AG09309 (cell line): Measurements from ENCODE around the gene PEPD.

Experiments used
- DNase-seq: peaks from one replicate; pipeline ENCODE4 v3.0.0-alpha.2; 2010; ENCODE audit warnings: low read depth
- H3K4me3 ChIP-seq: 2 replicates; pipeline ENCODE4 v1.5.1; 2011; ENCODE audit warnings: mild to moderate bottlenecking, low read depth, low read length, moderate library complexity; ENCODE audit not compliant: control insufficient read depth
- CTCF ChIP-seq: IDR thresholded peaks from 2 replicates; pipeline ENCODE4 v1.5.1; 2011; ENCODE audit warnings: mild to moderate bottlenecking, low read depth, low read length, inconsistent platforms; ENCODE audit not compliant: insufficient read depth, control insufficient read depth; ENCODE audit errors: missing control alignments

PEPD gene

GRCh38 chr19:33417751-33418150, 103.8 kb downstream of the PEPD start:
- H3K4me3 ChIP-seq = no peak overlapping the region
- TF ChIP-seq CTCF = no peak
- DNase-seq = no peak

- peak; percentile 75 for TF ChIP-seq CTCF
- no peak overlapping the region for H3K4me3 ChIP-seq
- no peak for DNase-seq
These were observed 105.0 kb downstream of the PEPD start for GRCh38 chr19:33416307-33417215.

GRCh38 chr19:33414667-33415605, 106.7 kb downstream of the PEPD start:
- no peak for TF ChIP-seq CTCF
- no peak for DNase-seq
- no peak overlapping the region for H3K4me3 ChIP-seq

GRCh38 chr19:33413868-33414666, 107.5 kb downstream of the PEPD start:
- no peak for DNase-seq
- H3K4me3 ChIP-seq = no peak overlapping the region
- no peak for TF ChIP-seq CTCF

GRCh38 chr19:33413426-33413725, 108.2 kb downstream of the PEPD start:
- no peak overlapping the region for H3K4me3 ChIP-seq
- DNase-seq = no peak
- no peak for TF ChIP-seq CTCF
